Cardiac septum (tissue), 1 donor: Measurements from ENCODE around the gene TRIP13. TPM values are rescaled to one million over a fixed set of nuclear protein-coding genes. Genes with fewer than 3 reads are reported as not detected.
"Not testable (repeated sequence)": the region's sequence is repeated elsewhere in the genome, so short reads cannot be mapped to it uniquely, and the experiment has no call there.

Experiments used
- DNase-seq: peaks from one replicate; pipeline ENCODE4 v3.0.0-alpha.2; 2020; ENCODE audit warnings: low spot score
- intact Hi-C: fragments of 100-400 bp; cut with DNase I; formaldehyde crosslinking; loops from one replicate; pipeline ENCODE4 v1.14.0; 2022
- total RNA-seq: library from RNA; stranded (reverse); fragmentation: NEBNext Ultra II Directional; extraction: Animal tissue kit (Norgen Biotek cat#: 25700); gene quantifications from one replicate; pipeline ENCODE4 v1.2.1, GENCODE V29; 2021
- donor health status: DM: no; HTN: no; CAD: no.

TRIP13 gene
- total RNA-seq, 1 donor from 2014 or later = 0.57 TPM

GRCh38 chr5:929596-929995 lies 36.9 kb downstream of the TRIP13 start:
- intact Hi-C loops = loop anchor here (10.0 kb wide), 1 partner anchor 85 kb away; no protein-coding TSS in a partner anchor
- DNase-seq = peak; percentile 69

GRCh38 chr5:930866-931265 lies 38.2 kb downstream of the TRIP13 start:
- DNase-seq = peak; percentile 39
- intact Hi-C loops = no loop called here

- DNase-seq = peak; percentile 61
- intact Hi-C loops = no loop called here
Observed at GRCh38 chr5:931570-932145, 39.0 kb downstream of the TRIP13 start.

- DNase-seq = peak; percentile 54
- intact Hi-C loops = no loop called here
Observed at GRCh38 chr5:932151-932627, 39.5 kb downstream of the TRIP13 start.

GRCh38 chr5:932628-933250 lies 40.1 kb downstream of the TRIP13 start:
- intact Hi-C loops = no loop called here
- peak; percentile 15 for DNase-seq

GRCh38 chr5:933251-933861 lies 40.7 kb downstream of the TRIP13 start:
- intact Hi-C loops = no loop called here

GRCh38 chr5:933951-934350 lies 41.3 kb downstream of the TRIP13 start:
- intact Hi-C loops = not testable (repeated sequence)
- DNase-seq = peak; percentile 22

More at GRCh38 chr5:933251-933861, 40.7 kb downstream of the TRIP13 start:
- DNase-seq = no peak

- intact Hi-C loops = not testable (repeated sequence)
- peak; percentile 50 for DNase-seq
Observed at GRCh38 chr5:934381-934967, 41.8 kb downstream of the TRIP13 start.

- intact Hi-C loops = no loop called here
- no peak for DNase-seq
Observed at GRCh38 chr5:935510-936084, 42.9 kb downstream of the TRIP13 start.

- DNase-seq = peak; percentile 71
- intact Hi-C loops = no loop called here
Observed at GRCh38 chr5:936149-937144, 43.8 kb downstream of the TRIP13 start.

GRCh38 chr5:937151-937924 lies 44.7 kb downstream of the TRIP13 start:
- DNase-seq = peak; percentile 63

GRCh38 chr5:939368-939767 lies 46.7 kb downstream of the TRIP13 start:
- DNase-seq = peak; percentile 29
- intact Hi-C loops = no loop called here

More at GRCh38 chr5:937151-937924, 44.7 kb downstream of the TRIP13 start:
- intact Hi-C loops = no loop called here

GRCh38 chr5:940741-941140 lies 48.1 kb downstream of the TRIP13 start:
- intact Hi-C loops, DNase-seq: not testable (repeated sequence)

- peak; percentile 22 for DNase-seq
Observed at GRCh38 chr5:943201-943917, 50.7 kb downstream of the TRIP13 start.

GRCh38 chr5:943918-944620 lies 51.4 kb downstream of the TRIP13 start:
- intact Hi-C loops = no loop called here
- DNase-seq = peak; percentile 39

More at GRCh38 chr5:943201-943917, 50.7 kb downstream of the TRIP13 start:
- intact Hi-C loops = no loop called here

- intact Hi-C loops = no loop called here
- no peak for DNase-seq
Observed at GRCh38 chr5:944621-944927, 51.9 kb downstream of the TRIP13 start.
